GM12801 (cell line): ENCODE results near the gene CHMP5.

ENCODE experiments used
- TF ChIP-seq, protein P1 (sequence below): IDR thresholded peaks from one replicate; pipeline ENCODE4 v1.5.1; 2011; ENCODE audit warnings: control low read depth; ENCODE audit not compliant: insufficient read length; ENCODE audit errors: extremely low read depth

Gene CHMP5

DNA sequence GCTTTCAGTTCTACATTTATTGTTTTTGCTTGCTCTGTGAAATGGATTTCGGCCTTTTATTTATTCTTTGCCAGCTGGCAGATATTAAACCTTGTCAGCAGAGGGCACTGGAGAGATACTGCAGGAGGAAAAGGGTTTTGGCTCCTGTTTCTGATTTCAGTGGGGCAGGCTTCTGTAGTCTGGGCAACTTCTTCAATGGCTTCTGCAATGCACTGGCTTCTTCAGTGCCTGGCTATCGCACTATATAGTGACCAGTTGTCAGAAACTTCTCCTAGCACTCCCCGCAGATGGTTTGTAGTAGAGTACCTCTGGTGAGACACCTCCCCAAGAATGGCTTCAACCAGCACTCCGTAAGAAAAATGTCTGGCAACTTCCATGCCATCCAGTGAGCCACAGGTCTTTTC is 22.2 kb downstream of the CHMP5 start:
- TF ChIP-seq, protein P1, sequence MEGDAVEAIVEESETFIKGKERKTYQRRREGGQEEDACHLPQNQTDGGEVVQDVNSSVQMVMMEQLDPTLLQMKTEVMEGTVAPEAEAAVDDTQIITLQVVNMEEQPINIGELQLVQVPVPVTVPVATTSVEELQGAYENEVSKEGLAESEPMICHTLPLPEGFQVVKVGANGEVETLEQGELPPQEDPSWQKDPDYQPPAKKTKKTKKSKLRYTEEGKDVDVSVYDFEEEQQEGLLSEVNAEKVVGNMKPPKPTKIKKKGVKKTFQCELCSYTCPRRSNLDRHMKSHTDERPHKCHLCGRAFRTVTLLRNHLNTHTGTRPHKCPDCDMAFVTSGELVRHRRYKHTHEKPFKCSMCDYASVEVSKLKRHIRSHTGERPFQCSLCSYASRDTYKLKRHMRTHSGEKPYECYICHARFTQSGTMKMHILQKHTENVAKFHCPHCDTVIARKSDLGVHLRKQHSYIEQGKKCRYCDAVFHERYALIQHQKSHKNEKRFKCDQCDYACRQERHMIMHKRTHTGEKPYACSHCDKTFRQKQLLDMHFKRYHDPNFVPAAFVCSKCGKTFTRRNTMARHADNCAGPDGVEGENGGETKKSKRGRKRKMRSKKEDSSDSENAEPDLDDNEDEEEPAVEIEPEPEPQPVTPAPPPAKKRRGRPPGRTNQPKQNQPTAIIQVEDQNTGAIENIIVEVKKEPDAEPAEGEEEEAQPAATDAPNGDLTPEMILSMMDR, result no peak

DNA sequence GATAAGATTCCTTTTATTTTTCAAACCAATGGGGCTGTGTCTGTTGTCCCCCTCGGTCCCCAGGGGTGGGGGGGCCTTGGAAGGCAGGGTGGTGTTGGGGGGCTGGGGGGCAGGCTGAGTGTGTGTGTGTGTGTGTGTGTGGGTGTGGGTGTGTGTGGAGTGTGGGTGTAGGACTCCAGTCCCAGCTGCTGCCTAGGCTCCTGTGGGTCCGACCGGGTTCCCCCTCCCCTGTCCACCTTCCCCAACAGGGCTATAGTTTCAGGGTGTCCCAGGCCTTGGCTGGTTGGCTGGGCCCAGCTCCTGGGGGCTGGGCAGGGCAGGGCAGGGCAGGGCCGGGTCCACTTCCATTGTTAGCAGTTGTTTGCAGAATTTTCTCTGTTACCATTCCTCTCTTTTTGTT is 23.4 kb downstream of the CHMP5 start:
- TF ChIP-seq, protein P1, result no peak

DNA sequence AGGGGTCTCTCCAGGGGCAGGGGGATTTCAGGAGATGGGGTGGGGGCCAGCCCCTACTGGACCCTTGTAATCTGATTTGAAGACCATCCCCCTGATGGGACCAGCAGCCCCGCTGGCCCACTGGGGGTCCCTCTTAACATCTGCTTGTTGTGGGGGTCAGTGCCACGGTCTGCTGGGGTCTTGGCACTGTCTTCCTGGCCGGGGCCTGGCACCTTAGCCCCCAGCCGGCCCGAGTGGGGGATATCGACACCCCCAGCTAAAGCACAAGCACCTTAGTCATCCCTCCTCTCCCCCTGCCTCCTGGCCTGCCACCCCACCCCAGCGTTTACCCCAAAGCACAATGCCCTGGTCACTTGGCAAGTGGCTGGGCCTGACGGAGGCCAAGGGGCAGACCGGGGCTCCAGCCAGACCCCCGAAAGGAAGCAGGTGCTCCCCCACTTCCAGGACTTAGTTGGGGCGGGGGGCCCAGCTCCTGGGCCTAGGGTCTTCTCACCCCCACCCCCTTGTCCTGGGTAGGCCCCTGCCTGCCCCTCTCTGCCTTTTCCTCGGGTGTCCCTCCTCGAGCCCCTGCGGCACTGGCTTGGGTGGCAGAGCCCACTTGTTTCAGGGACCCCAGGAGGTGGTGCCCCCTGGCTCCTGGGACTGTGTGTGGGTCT is 24.1 kb downstream of the CHMP5 start:
- TF ChIP-seq, protein P1, result no peak

DNA sequence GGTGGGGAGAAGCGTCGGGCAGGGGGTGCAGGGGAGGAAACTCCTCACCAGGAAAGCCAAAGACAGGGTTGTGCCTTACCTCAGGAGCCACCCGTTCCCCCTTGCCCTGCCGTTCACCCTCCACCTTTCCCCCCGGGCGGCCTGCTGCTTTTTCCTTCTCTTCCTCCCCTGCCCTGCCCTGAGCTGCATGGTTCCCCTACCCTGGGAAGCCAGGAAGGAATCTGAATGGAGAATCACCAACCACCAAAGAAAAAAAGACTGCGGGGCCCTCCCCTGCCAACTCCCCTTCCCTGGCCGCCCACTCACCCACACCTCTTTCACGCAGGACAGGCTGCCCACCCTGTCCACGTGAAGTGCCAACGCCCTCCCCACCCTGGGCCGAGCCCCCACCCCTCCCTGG is 24.6 kb downstream of the CHMP5 start:
- TF ChIP-seq, protein P1, result no peak

DNA sequence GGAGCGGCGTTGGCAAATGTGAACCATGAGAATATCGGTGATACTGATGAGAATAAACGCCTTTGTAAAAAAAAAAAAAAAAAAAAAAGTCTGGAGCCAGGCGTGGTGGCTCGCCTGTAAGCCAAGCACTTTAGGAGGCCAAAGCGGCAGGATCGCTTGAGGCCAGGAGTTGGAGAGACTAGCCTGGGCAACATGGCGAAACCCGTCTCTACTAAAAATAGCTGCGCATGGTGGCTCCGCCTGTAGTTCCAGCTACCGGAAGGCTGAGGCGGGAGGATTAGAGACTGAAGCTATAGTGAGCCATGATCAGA is 25.0 kb downstream of the CHMP5 start:
- TF ChIP-seq, protein P1, result no peak

DNA sequence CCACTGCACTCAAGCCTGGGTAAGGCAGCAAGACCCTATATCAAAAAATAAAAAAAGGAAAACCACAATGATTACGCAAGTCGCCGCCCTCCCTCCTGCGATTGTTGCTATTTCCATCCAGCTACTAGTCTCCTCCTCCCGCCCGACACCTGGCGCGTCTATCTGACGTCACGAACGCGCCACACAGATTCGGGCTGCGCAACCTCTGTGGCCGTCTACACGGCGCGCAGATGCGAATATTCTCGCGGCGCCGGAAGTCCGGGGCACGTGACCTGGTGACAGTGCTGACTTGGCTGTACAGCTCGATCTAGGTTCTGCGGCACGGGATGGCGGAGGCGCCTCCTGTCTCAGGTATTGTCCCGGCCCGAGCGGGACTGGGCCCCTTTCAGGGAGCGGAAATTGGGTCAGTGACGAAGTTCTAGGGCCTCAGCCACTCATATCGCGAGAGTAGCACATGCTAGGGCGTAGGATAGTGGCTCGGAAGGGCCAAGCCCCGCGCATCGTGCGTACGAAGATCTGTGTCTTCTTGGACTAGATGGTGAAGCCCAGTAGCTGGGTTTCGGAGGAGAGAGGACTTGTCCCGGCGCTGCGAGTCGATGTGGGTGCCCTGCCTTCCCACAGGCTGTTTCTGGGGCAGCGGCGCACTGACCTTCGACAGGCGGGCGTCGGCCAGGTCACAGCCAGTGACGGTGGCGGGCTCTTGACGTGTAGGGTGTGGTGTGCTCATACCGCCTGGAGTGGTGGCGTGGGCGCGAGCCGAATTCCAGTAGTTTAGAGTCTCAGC is 25.6 kb downstream of the CHMP5 start, which contains the start of gene NFX1:
Gene NFX1 (plus strand): TSS at position 270 of the 784 bp plus-strand sequence. CDS start 57 bp downstream, at position 327.
- TF ChIP-seq, protein P1, result no peak

DNA sequence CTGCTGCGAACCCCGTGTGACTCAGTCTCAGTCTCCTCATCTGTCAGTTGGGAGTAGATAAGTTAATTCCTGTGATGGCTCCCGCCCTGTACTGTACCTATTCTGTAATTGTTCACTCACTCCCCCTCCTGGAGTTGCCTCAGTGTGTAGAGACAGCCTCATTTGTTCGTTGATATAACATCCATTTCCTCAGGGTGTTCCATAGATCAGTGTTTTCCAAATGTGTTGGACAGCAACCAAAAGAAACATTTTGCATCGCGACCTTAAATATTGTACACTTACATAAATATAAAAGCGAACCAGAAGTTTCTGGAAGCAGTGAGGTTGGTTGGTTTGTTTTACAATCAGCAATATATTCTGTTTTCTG is 26.2 kb downstream of the CHMP5 start:
- TF ChIP-seq, protein P1, result no peak
